HG03159 (cell line): ENCODE measurements around the gene IGSF5.
"Not testable (repeated sequence)": the region's sequence is repeated elsewhere in the genome, so short reads cannot be mapped to it uniquely, and the experiment has no call there.

Experiments used
- ATAC-seq: cut with Tn5 transposase; IDR thresholded peaks from one replicate; pipeline ENCODE4 v1.9.1; 2021; ENCODE audit warnings: mild to moderate bottlenecking, moderate library complexity; ENCODE audit not compliant: unreplicated experiment

Gene IGSF5

GRCh38 chr21:39744883-39745282, at the start of gene IGSF5:
IGSF5 (plus strand) TSS chr21:39745183; CDS start chr21:39745510, 327 bp downstream.
- not testable (repeated sequence) for ATAC-seq

- ATAC-seq, result no peak
These were observed 48.8 kb upstream of the IGSF5 start for GRCh38 chr21:39696196-39696595.

- no peak for ATAC-seq
These were observed 48.4 kb upstream of the IGSF5 start for GRCh38 chr21:39696618-39697017.

DNA sequence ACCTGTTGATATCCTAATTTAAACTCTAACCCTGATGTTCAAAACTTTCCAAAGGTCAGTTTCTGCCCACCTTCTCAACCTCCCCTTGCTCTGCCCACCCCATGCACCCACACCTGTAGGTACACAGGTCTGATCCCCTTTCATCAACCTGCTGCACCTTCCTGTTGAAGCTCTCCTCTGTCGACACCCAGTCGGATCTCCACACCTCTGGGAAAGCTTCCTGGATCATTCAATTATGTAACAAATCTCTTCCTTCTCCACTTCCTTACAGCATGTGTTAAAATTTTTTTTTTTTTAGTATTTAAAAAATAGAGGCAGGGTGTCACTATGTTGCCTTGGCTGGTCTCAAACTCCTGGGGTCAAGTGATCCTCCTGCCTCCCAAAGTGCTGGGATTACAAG, 44.7 kb upstream of the IGSF5 start:
- ATAC-seq, result no peak

DNA sequence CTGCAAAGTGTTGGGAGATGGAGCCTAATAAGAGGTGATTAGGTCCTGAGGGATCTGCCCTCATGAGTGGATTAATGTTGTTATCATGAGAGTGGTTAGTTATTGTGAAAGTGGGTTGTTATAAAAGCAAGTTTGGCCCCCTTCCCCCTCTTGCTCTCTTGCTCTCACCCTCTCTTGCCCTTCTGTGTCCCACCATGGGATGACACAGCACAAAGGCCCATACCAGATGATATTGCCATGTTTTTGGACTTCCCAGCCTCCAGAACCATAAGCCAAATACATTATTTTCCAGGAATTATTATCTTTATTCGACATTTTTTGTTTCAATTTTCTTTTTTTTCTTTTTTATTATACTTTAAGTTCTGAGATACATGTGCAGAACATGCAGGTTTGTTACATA, 41.4 kb upstream of the IGSF5 start:
- ATAC-seq, result no peak

- no peak for ATAC-seq
These were observed 39.1 kb upstream of the IGSF5 start for GRCh38 chr21:39705849-39706248.

DNA sequence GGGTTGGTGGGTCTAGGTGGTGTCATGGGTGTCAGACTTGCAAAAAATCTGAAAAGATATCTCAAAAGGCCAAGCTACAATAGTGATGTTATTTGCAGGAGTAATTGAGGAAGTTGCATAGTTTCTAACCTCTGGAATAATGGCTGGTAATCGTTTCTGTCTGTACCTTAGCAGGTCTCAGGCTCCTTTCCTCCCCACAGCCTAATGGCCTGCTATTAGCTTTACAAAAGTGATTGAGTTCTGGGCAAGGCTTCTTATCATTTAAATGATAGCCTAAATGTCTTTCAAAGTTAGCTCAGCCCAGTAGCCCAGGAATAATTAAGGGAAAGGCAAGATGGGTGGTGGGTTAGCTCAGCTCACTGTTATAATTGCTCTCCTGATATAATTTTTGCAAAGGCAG, 37.7 kb upstream of the IGSF5 start:
- ATAC-seq, result no peak

DNA sequence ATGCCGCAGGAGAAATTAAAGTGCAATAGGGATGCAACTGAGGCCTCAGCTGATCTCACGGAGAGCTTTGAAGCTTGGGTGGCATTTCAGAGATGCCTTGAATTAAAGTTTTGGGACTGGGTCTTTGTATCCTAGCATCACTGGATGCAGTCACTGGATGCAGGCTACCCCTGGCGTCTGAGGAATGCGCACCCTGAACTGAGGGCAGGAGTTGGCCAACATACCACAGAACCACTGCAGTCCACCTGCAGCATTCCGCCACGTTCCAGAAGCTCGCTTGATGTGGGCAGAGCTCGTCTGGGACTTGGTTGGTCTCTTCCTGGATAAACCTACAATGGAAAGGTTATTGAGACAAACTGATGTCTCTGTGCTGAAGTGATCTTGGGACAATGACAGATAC, 34.1 kb upstream of the IGSF5 start:
- no peak for ATAC-seq

DNA sequence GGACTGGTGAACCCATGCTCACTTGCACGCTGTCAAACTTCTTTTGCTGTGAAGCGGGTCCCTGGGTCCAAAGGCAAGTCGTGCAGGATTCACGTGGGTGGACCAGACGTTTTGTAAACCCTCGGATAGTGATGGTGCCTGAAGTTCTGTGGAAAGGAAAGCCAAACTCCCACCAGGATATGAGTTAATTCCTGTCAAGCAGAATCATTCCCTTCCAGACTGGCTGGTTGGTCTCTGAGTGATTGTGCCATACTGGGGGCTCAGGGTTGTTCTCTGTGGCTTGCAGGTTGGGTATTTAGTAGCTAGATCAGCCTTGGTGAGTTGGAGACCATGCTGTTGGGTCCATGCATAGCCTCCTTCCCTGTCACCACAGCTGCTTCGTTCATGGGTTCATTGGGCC, 32.7 kb upstream of the IGSF5 start:
- ATAC-seq, result no peak

GRCh38 chr21:39712976-39713375, 32.0 kb upstream of the IGSF5 start:
- ATAC-seq, result no peak

- ATAC-seq, result no peak
These were observed 31.1 kb upstream of the IGSF5 start for GRCh38 chr21:39713905-39714304.

DNA sequence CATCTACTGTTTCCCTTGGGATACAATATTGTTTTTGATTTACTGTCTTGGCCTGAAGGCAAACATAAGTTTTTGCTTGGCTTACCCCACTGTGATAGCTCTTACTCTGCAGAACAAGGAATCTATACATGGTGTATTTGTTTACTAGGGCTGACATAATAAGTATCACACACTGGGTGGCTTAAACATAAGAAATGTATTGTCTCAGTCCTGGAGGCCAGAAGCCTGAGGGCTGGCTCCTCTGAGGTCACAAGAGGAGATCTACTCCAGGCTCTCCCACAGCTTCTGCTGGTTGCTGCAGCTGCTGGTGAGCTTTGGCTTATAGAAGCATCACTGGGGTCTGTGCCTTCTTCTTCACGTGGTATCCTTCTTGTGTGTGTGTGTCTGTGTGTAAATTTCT, 30.7 kb upstream of the IGSF5 start:
- no peak for ATAC-seq

DNA sequence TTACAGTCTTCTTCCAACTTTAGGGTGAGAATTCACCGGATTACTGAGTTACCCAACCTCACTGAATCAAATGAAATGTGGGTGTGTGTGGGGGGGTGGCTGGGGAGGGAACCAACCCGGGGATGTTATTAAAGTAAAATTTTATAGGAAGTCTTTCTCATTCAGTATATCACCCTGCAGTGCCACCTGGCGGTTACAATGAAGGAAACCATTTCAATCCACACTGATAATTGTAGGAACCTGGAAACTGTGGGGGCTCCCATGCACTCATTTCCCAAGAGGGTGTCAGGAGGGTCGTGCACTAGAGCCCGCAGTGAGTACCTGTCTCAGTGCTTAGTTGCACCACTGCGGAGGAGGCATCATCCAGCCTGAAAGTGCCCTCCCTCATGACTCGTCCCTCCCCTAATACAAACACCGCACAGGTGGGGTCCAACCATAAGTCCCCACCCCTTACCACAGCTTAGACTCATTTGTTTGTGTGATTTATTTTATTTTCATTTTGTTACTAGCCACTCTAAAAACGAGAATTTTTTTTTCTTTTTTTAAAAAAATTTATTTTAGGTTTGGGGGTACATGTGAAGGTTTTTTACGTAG, 29.1 kb upstream of the IGSF5 start:
- no peak for ATAC-seq

DNA sequence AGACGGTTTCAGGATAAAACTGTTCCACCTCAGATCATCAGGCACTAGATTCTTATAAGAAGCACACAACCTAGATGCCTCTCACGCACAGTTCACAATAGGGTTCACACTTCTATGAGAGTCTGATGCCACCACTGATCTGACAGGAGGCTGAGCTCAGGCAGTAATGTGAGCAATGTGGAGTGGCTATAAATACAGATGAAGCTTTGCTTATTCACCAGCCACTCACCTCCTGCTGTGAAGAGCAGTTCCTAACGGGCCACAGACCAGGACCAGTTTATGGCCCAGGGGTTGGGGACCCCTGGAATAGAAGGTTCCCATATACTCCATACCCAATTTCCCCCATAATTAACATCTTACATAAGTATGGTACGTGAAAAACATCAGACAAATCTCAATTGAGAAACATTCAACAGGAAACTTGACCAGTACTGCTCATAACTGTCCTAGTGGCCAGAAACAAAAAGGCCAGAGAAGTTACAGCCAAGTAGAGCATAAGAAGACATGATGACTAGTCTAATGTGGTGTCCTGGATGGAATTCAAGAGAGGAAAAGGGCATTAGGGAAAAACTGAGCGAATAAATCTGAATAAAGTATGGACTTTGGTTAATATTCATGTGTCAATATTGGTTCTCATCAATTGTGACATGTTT, 24.7 kb upstream of the IGSF5 start:
- no peak for ATAC-seq

DNA sequence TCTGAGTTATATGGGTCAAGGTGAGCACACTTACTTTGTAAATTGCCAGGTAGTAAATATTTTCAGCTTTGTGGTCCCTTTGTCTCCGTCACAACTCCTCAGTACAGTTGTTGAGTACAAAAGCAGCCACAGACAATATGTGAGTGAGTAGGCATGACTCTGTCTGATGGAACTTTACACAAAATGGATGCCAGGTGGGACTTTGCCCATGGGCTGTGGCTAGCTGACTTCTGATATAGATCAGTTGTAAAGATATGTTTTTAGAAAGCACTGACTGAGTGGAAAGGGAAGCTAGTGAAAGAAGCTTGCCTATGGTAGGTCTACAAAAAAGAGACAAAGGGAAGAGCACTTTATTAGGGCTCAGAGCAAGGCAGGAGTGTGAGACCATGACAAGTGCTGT, 23.1 kb upstream of the IGSF5 start:
- no peak for ATAC-seq

DNA sequence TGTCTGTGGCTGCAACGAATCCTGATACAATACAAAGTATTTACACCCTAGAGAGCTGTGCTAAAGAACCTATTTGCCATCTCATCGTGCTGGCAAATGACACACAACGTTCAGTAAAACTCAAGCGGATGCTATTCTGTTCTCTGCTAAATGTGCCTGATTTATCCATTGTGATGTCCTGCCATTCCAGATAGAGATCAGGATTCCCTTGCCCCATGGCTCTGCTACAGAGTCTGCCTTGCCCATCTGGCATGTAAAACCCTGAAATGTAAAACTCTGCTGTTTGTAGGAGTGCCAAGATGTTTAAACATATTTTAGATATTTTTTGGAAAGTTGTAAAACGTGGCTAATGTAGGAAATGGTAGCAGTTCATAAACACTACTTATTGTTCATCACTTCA, 20.0 kb upstream of the IGSF5 start:
- no peak for ATAC-seq

DNA sequence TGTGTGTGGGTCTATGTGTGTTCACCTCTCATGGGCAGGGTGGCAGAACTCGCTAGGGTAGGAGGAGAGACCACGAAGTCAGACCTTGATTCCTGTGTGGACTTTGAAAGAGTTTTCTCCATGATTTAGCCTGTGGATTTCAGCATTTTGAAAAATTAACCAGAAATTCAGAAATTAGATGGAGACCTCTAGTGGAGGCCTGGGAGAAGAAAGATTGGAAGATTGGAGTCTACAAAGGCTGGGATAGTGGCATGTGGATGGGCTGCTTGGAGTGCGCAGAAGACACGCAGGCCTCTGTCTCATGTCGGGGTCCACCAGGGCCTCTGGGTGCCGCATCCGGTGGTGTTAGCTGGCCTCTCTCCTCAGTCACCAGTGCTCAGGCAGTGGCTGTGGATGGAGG, 18.9 kb upstream of the IGSF5 start:
- no peak for ATAC-seq

- ATAC-seq, result no peak
These were observed 17.4 kb upstream of the IGSF5 start for GRCh38 chr21:39727401-39728120.

DNA sequence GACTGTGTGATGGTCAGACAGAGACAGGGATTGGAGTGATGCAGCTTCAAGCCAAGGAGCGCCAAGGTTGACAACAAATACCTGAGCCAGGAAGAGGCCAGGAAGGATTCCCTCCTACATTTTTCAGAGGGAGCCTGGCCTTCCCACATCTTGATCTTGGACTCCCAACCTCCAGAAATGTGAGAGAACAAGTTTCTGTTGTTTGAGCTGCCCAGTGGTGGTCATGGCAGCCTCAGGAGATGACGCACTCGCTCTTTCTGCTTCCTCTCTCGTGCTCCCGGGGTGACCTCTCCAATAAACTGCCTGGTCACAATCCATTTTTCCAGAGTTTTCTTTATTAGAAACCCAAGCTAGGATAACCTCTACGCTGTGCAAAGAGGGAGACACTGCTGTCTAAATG, 16.6 kb upstream of the IGSF5 start:
- no peak for ATAC-seq

GRCh38 chr21:39730418-39731157, 14.4 kb upstream of the IGSF5 start:
- ATAC-seq, result no peak

GRCh38 chr21:39736716-39737115, 8.3 kb upstream of the IGSF5 start:
- no peak for ATAC-seq
